GF-D8 (cell line): Measurements from ENCODE around the gene CETN3.
"Not testable (repeated sequence)": the region's sequence is repeated elsewhere in the genome, so short reads cannot be mapped to it uniquely, and the experiment has no call there.

Source experiments
- DNase-seq: peaks from one replicate; lab custom pipeline; 2025; lab: John Stamatoyannopoulos, UW

The CETN3 gene

GRCh38 chr5:90383903-90384302 is 25.7 kb downstream of the CETN3 start:
- DNase-seq: no peak

- DNase-seq: no peak
These were observed 28.2 kb downstream of the CETN3 start for GRCh38 chr5:90381213-90381929.

GRCh38 chr5:90379652-90380051 is 29.9 kb downstream of the CETN3 start:
- DNase-seq: no peak

- DNase-seq: no peak
These were observed 30.8 kb downstream of the CETN3 start for GRCh38 chr5:90378752-90379151.

GRCh38 chr5:90371269-90371668 is 38.3 kb downstream of the CETN3 start:
- not testable (repeated sequence) for DNase-seq

GRCh38 chr5:90368454-90369246 is 40.9 kb downstream of the CETN3 start:
- DNase-seq: no peak

GRCh38 chr5:90367879-90368278 is 41.7 kb downstream of the CETN3 start:
- DNase-seq: no peak

GRCh38 chr5:90366948-90367347 is 42.6 kb downstream of the CETN3 start:
- no peak for DNase-seq

- DNase-seq: no peak
These were observed 44.2 kb downstream of the CETN3 start for GRCh38 chr5:90365328-90365727.

- DNase-seq: no peak
These were observed 50.3 kb downstream of the CETN3 start for GRCh38 chr5:90359073-90359920.

- DNase-seq: no peak
These were observed 52.9 kb downstream of the CETN3 start for GRCh38 chr5:90356622-90357021.

GRCh38 chr5:90356176-90356575 is 53.4 kb downstream of the CETN3 start:
- DNase-seq: no peak

- DNase-seq: no peak
These were observed 53.9 kb downstream of the CETN3 start for GRCh38 chr5:90355635-90356034.

GRCh38 chr5:90353254-90353653 is 56.3 kb downstream of the CETN3 start:
- DNase-seq: no peak

- DNase-seq: no peak
These were observed 58.5 kb downstream of the CETN3 start for GRCh38 chr5:90351101-90351500.

- no peak for DNase-seq
These were observed 62.1 kb downstream of the CETN3 start for GRCh38 chr5:90347462-90347861.

- no peak for DNase-seq
These were observed 63.9 kb downstream of the CETN3 start for GRCh38 chr5:90345684-90346083.

GRCh38 chr5:90344689-90345088 is 64.9 kb downstream of the CETN3 start:
- DNase-seq: no peak

GRCh38 chr5:90343731-90344130 is 65.8 kb downstream of the CETN3 start:
- not testable (repeated sequence) for DNase-seq

GRCh38 chr5:90342576-90342975 is 67.0 kb downstream of the CETN3 start:
- no peak for DNase-seq
